Skeletal muscle tissue (tissue), 4 donors: Measurements from ENCODE around the gene FGFRL1. TPM values are rescaled to one million over a fixed set of nuclear protein-coding genes. Genes with fewer than 3 reads are reported as not detected.
"Not testable (repeated sequence)": the region's sequence is repeated elsewhere in the genome, so short reads cannot be mapped to it uniquely, and the experiment has no call there.

ENCODE experiments used
- H3K27ac ChIP-seq: one replicate; pipeline ENCODE4 v1.7.0; 2013; ENCODE audit warnings: mild to moderate bottlenecking, low read depth, low read length, inconsistent platforms
- H3K27me3 ChIP-seq, 3 donors: one replicate each; pipeline ENCODE4 v1.7.0; 2013; ENCODE audit warnings: low read length in 3 of 3; ENCODE audit not compliant: control insufficient read depth in 3 of 3, insufficient read depth in 3 of 3
- H3K36me3 ChIP-seq, 3 donors: one replicate each; pipeline ENCODE4 v1.7.0; 2013; ENCODE audit warnings: low read length in 3 of 3; ENCODE audit not compliant: control insufficient read depth in 3 of 3, insufficient read depth in 3 of 3
- H3K4me1 ChIP-seq, 3 donors: one replicate each; pipeline ENCODE4 v1.7.0; 2013; ENCODE audit warnings: low read length in 3 of 3, mild to moderate bottlenecking in 3 of 3; ENCODE audit not compliant: control insufficient read depth in 3 of 3, insufficient read depth in 3 of 3
- H3K4me3 ChIP-seq, 3 donors: one replicate each; pipeline ENCODE4 v1.7.0; 2013; ENCODE audit warnings: low read length in 3 of 3
- H3K9ac ChIP-seq, 3 donors: one replicate each; pipeline ENCODE4 v1.7.0; 2013; ENCODE audit warnings: low read length in 3 of 3, mild to moderate bottlenecking in 3 of 3, moderate library complexity in 2 of 3, low read depth in 1 of 3
- H3K9me3 ChIP-seq, 3 donors: one replicate each; pipeline ENCODE4 v1.7.0; 2013; ENCODE audit warnings: low read length in 3 of 3; ENCODE audit not compliant: control insufficient read depth in 3 of 3
- total RNA-seq: library from RNA; depleted of rRNA; stranded (reverse); fragments of >200 nt; gene quantifications from one replicate; pipeline ENCODE4 v1.2.3, GENCODE V29; 2014
- donor health status: Osteomylitis.

FGFRL1 gene
- total RNA-seq, 1 donor from 2014 or later: 54.3 TPM

GRCh38 chr4:1045193-1045594, 33.8 kb downstream of the FGFRL1 start:
- H3K9me3 ChIP-seq: no peaks in the 10 kb centered on the region
- H3K27ac ChIP-seq: no peak overlapping the region
- H3K36me3 ChIP-seq: no peaks in the 10 kb centered on the region
- peaks cover 54 to 79% (median 65%) of the 10 kb centered on the region in 3 donors for H3K27me3 ChIP-seq
- no peak overlapping the region for H3K4me3 ChIP-seq
- H3K4me1 ChIP-seq: peaks cover 27 to 48% (median 33%) of the 10 kb centered on the region in 3 donors
- H3K9ac ChIP-seq: no peak overlapping the region

- no peak overlapping the region for H3K9ac ChIP-seq
- H3K27me3 ChIP-seq: peaks cover 56 to 79% (median 65%) of the 10 kb centered on the region in 3 donors
- no peaks in the 10 kb centered on the region for H3K9me3 ChIP-seq
- peaks cover 24 to 47% (median 33%) of the 10 kb centered on the region in 3 donors for H3K4me1 ChIP-seq
- no peak overlapping the region for H3K27ac ChIP-seq
- H3K4me3 ChIP-seq: no peak overlapping the region
- H3K36me3 ChIP-seq: no peaks in the 10 kb centered on the region
These were observed 34.3 kb downstream of the FGFRL1 start for GRCh38 chr4:1045595-1046201.

- Histone ChIP-seq H3K4me1 (peaks cover 21 to 40% (median 31%) of the 10 kb centered on the region in 3 donors), H3K9ac (peak overlapping the region in 1 of 3 donors; percentile 45), H3K27me3 (peaks cover 57 to 79% (median 66%) of the 10 kb centered on the region in 3 donors), H3K4me3 (peak overlapping the region in 1 of 3 donors; percentile 36)
- not testable (repeated sequence) for H3K36me3 ChIP-seq, H3K27ac ChIP-seq, H3K9me3 ChIP-seq
These were observed 35.2 kb downstream of the FGFRL1 start for GRCh38 chr4:1046581-1047011.

- peak overlapping the region in 1 of 3 donors; percentile 45 for H3K9ac ChIP-seq
- H3K27ac ChIP-seq: no peak overlapping the region
- H3K27me3 ChIP-seq: peaks cover 64 to 81% (median 73%) of the 10 kb centered on the region in 3 donors
- no peaks in the 10 kb centered on the region for H3K9me3 ChIP-seq
- peak overlapping the region in 2 of 3 donors; percentile 36 to 41 for H3K4me3 ChIP-seq
- peaks cover 21 to 44% (median 31%) of the 10 kb centered on the region in 3 donors for H3K4me1 ChIP-seq
- no peaks in the 10 kb centered on the region for H3K36me3 ChIP-seq
These were observed 35.9 kb downstream of the FGFRL1 start for GRCh38 chr4:1047106-1047975.

GRCh38 chr4:1047976-1048772, 36.7 kb downstream of the FGFRL1 start:
- H3K9ac ChIP-seq: no peak overlapping the region
- no peaks in the 10 kb centered on the region for H3K9me3 ChIP-seq
- H3K4me3 ChIP-seq: no peak overlapping the region
- H3K27me3 ChIP-seq: peaks cover 66 to 87% (median 79%) of the 10 kb centered on the region in 3 donors
- H3K27ac ChIP-seq: no peak overlapping the region
- peaks cover 24 to 51% (median 39%) of the 10 kb centered on the region in 3 donors for H3K4me1 ChIP-seq
- H3K36me3 ChIP-seq: no peaks in the 10 kb centered on the region

GRCh38 chr4:1048773-1049590, 37.6 kb downstream of the FGFRL1 start:
- H3K36me3 ChIP-seq: no peaks in the 10 kb centered on the region
- peaks cover 23 to 47% (median 34%) of the 10 kb centered on the region in 3 donors for H3K4me1 ChIP-seq
- no peak overlapping the region for H3K4me3 ChIP-seq
- no peak overlapping the region for H3K27ac ChIP-seq
- no peak overlapping the region for H3K9ac ChIP-seq
- H3K27me3 ChIP-seq: peaks cover 61 to 83% (median 76%) of the 10 kb centered on the region in 3 donors
- H3K9me3 ChIP-seq: no peaks in the 10 kb centered on the region

GRCh38 chr4:1049591-1049905, 38.1 kb downstream of the FGFRL1 start:
- no peak overlapping the region for H3K9ac ChIP-seq
- H3K36me3 ChIP-seq: no peaks in the 10 kb centered on the region
- no peak overlapping the region for H3K27ac ChIP-seq
- peaks cover 56 to 78% (median 70%) of the 10 kb centered on the region in 3 donors for H3K27me3 ChIP-seq
- H3K9me3 ChIP-seq: no peaks in the 10 kb centered on the region
- H3K4me1 ChIP-seq: peaks cover 17 to 42% (median 29%) of the 10 kb centered on the region in 3 donors
- no peak overlapping the region for H3K4me3 ChIP-seq

GRCh38 chr4:1050486-1051213, 39.2 kb downstream of the FGFRL1 start:
- Histone ChIP-seq H3K4me1 (peaks cover 14 to 31% (median 24%) of the 10 kb centered on the region in 3 donors), H3K9ac (no peak overlapping the region), H3K9me3 (no peaks in the 10 kb centered on the region), H3K4me3 (no peak overlapping the region), H3K27ac (no peak overlapping the region), H3K36me3 (no peaks in the 10 kb centered on the region), H3K27me3 (peaks cover 48 to 70% (median 62%) of the 10 kb centered on the region in 3 donors)
